CD4-positive, alpha-beta T cell treated with Interleukin-2 at 100 ng/mL for 4 hours (primary cell): ENCODE data around the gene HBQ1.
"Not testable (repeated sequence)": the region's sequence is repeated elsewhere in the genome, so short reads cannot be mapped to it uniquely, and the experiment has no call there.

Source experiments
- DNase-seq: peaks from one replicate; pipeline ENCODE4 v3.0.0-alpha.2; 2020; ENCODE audit warnings: low spot score

Gene HBQ1

DNA sequence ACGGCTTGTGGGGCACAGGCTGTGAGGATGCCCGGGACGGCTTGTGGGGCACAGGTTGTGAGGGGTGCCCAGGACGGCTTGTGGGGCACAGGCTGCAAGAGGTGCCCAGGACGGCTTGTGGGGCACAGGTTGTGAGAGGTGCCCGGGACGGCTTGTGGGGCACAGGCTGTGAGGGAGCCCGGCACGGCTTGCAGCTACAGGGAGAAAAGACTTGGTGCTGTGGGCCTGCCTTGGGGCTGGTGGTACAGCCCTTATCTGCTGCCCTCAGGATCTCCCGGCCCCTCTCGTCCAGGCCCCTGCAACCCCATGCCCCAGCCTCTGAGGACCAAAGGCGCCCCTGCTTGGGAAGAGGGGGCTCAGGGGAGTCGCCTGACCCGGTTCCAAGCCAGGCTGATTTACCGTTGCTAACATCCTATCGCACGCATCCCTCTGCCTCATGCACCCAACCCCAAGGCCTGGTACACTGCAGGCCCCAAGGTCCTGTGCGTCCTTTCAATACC is 19.5 kb upstream of the HBQ1 start:
- DNase-seq = no peak

DNA sequence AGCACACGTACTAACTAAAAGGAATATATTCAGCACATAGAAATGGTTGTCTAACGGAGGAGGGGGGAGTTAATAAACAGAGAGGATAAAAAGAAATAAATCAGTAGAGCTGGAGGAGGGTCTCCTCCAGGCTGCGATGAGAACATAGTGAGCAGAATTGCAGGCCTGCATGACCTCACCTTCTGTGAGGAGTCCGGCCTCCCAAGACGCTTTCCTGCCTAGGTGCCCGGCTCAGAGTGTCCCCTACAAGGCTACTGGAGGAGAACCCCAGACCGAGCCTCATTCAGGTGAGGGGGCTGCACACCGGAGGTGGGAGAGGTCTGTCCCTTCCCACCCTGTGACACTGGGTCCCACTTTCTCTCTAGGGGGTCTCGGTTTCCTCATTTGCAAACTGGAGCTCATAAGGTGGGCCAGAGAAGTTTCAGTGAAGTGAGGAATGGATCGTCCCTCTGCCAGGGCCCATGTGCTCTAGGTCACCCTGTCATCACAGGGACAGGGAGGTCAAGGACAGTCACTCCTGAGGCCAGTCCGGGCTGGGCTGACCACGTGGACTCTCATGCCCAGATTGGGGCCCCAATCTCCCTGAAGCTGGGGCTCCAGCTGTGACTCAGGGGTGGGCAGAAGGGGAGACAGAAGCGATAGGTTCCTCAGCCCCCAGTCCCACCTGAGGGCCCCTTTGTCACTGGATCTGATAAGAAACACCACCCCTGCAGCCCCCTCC is 17.8 kb upstream of the HBQ1 start:
- no peak for DNase-seq

DNA sequence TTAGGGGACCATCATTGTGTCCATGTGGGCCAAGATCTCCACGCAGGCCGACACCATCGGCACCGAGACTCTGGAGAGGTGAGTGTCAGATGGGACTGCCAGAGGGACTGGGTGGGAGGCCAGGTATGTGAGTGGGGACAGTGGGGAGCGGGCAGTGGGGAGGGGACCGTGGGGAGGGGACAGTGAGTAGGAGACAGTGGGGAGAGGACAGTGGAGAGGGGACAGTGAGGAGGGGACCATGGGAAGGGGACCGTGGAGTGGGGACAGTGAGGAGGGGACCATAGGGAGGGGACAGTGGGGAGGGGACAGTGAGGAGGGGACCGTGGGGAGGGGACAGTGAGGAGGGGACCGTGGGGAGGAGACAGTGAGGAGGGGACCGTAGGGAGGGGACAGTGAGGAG is 17.1 kb upstream of the HBQ1 start:
- DNase-seq = not testable (repeated sequence)

- DNase-seq = not testable (repeated sequence)
Observed at GRCh38 chr16:163696-164095, 16.6 kb upstream of the HBQ1 start.

DNA sequence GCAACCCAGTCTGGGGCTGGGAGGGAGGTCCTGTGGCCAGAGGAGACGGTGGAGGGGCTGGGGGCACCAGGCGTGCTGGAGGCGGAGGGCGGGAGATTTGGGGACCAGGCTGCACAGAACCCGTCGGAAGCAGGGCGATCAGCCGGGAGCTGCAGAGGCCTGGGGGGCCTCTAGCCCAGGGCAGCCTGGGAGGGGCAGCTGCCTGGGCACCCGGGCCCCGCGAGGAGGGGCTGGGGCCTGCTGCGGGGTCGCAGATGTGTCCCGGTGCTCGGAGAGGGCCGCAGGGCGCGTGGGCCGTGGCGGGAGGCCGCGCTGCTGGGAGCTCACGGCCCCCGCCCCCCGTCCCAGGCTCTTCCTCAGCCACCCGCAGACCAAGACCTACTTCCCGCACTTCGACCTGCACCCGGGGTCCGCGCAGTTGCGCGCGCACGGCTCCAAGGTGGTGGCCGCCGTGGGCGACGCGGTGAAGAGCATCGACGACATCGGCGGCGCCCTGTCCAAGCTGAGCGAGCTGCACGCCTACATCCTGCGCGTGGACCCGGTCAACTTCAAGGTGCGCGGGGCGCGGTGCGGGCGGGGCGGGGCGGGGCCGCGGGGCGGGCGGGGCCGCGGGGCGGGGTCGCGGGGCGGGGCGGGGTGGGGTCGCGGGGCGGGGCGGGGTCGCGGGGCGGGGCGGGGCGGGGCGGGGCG is 16.0 kb upstream of the HBQ1 start:
- not testable (repeated sequence) for DNase-seq

GRCh38 chr16:164827-165538 is 15.3 kb upstream of the HBQ1 start:
- no peak for DNase-seq

- no peak for DNase-seq
Observed at GRCh38 chr16:165539-166374, 14.5 kb upstream of the HBQ1 start, which contains the start of gene HBM. Gene HBM (plus strand): TSS chr16:165978. CDS start chr16:165998, 20 bp downstream.

GRCh38 chr16:166375-167121 is 13.7 kb upstream of the HBQ1 start:
- DNase-seq = no peak

- no peak for DNase-seq
Observed at GRCh38 chr16:167122-167690, 13.1 kb upstream of the HBQ1 start.

DNA sequence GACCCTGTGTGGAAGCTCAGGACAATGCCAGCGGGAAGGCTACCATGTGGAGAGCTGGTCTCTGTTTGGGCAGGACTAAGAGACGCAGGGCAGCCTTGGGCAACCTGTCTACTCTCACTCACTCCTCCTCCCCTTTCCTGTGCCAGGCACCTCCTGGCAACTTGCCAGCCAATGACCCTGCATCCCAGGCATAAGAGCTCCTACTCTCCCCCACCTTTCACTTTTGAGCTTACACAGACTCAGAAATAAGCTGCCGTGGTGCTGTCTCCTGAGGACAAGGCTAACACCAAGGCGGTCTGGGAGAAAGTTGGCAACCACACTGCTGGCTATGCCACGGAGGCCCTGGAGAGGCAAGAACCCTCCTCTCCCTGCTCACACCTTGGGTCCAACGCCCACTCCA is 11.8 kb upstream of the HBQ1 start:
- no peak for DNase-seq

GRCh38 chr16:169014-169413 is 11.2 kb upstream of the HBQ1 start:
- no peak for DNase-seq

- not testable (repeated sequence) for DNase-seq
Observed at GRCh38 chr16:170088-170507, 10.2 kb upstream of the HBQ1 start.

GRCh38 chr16:170788-171187 is 9.5 kb upstream of the HBQ1 start:
- no peak for DNase-seq

GRCh38 chr16:172374-172941 is 7.8 kb upstream of the HBQ1 start, which contains the start of gene HBA2:
Gene HBA2 (plus strand): TSS chr16:172876. CDS start chr16:172913, 37 bp downstream.
- DNase-seq = not testable (repeated sequence)

GRCh38 chr16:173211-173854 is 6.9 kb upstream of the HBQ1 start:
- not testable (repeated sequence) for DNase-seq

- not testable (repeated sequence) for DNase-seq
Observed at GRCh38 chr16:173928-174769, 6.1 kb upstream of the HBQ1 start.

GRCh38 chr16:175011-175949 is 5.0 kb upstream of the HBQ1 start:
- DNase-seq = no peak

DNA sequence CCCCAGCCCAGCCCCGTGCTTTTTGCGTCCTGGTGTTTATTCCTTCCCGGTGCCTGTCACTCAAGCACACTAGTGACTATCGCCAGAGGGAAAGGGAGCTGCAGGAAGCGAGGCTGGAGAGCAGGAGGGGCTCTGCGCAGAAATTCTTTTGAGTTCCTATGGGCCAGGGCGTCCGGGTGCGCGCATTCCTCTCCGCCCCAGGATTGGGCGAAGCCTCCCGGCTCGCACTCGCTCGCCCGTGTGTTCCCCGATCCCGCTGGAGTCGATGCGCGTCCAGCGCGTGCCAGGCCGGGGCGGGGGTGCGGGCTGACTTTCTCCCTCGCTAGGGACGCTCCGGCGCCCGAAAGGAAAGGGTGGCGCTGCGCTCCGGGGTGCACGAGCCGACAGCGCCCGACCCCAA is 4.3 kb upstream of the HBQ1 start:
- not testable (repeated sequence) for DNase-seq
